Esophagus mucosa (tissue), 1 donor: ENCODE results near the gene HCAR1. TPM values are rescaled to one million over a fixed set of nuclear protein-coding genes. Genes with fewer than 3 reads are reported as not detected.
A peak's percentile ranks its signal among the peaks of the same experiment; 100 is the strongest.
"Not testable (repeated sequence)": the region's sequence is repeated elsewhere in the genome, so short reads cannot be mapped to it uniquely, and the experiment has no call there.

Experiments used
- ATAC-seq: fragments of 200-7000 bp; cut with Tn5 transposase; one replicate; pipeline ENCODE4 v1.9.1; 2020
- total RNA-seq: library from RNA; stranded (reverse); gene quantifications from one replicate; pipeline ENCODE4 v1.2.4, GENCODE V29; 2023
- donor health status: DM: yes; HTN: yes; CAD: no.

The HCAR1 gene
- total RNA-seq, 1 donor from 2014 or later, result 0.08 TPM

DNA sequence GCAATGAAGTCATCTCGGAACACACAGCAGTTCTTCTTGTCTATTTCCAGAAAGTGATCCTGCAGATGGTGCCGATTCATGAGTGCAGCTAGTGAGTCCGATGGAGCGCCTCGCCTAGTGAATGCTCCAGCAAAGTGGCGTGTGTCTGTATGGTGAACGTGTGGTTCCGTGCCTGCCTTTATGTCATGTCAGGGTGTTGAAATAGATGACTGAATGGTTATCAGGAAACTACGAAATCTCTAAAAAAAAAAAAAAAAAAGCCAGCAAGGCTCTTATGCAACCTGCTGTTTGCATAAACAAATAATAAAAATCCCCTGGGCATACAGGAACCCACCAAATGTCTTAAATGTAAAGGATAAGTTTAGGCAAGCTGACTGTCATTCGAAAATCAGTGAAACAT lies 14.0 kb downstream of the HCAR1 start, which contains the start of gene HCAR3:
HCAR3 (minus strand) TSS at position 154 of the 400 bp plus-strand sequence; CDS start at position 80, 74 bp downstream.
- ATAC-seq, result peak; percentile 55

GRCh38 chr12:122715211-122715610 lies 15.4 kb downstream of the HCAR1 start:
- ATAC-seq, result not testable (repeated sequence)

- peak; percentile 73 for ATAC-seq
These were observed 17.0 kb downstream of the HCAR1 start for GRCh38 chr12:122713491-122714188.

GRCh38 chr12:122711266-122711665 lies 19.4 kb downstream of the HCAR1 start:
- ATAC-seq, result not testable (repeated sequence)

- not testable (repeated sequence) for ATAC-seq
These were observed 20.3 kb downstream of the HCAR1 start for GRCh38 chr12:122710341-122710740.

DNA sequence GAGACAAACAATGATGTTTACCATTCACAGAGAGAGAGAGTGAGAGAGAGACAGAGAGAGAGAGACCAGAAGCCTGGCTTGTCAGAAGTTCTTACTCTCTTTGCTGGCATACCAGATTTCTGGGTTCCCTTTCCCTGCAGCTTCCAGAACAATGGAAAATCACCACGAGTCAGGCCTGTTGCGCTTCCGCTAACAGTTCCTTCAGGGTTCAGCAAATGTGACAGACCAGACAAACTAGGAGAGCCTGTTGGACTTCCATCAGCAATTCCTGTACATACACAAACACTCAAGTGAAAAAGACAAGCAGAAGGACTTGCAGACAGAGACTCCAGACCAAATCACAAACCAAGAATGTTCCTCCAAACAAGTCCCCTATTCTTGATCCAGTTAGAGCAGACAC lies 21.4 kb downstream of the HCAR1 start:
- ATAC-seq, result peak; percentile 72

DNA sequence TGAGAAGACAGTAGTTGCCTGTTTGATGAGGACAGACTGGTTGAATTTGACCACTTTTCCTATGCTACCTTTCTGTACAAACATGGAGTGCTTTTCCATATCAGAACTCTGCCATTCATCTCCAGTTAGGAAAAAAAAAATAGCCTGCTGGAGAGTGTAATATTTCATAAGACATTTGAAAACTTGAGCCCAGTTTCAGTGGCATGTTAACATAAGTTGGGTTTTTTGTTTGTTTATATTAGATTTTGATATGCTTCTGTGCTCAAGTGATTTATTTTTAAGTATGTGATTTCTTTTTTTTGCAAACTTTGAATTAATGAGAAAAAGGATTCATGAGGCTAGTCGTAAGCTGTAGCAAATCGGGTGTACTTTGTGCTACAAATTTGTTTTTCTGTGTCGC lies 26.8 kb downstream of the HCAR1 start:
- ATAC-seq, result not testable (repeated sequence)

DNA sequence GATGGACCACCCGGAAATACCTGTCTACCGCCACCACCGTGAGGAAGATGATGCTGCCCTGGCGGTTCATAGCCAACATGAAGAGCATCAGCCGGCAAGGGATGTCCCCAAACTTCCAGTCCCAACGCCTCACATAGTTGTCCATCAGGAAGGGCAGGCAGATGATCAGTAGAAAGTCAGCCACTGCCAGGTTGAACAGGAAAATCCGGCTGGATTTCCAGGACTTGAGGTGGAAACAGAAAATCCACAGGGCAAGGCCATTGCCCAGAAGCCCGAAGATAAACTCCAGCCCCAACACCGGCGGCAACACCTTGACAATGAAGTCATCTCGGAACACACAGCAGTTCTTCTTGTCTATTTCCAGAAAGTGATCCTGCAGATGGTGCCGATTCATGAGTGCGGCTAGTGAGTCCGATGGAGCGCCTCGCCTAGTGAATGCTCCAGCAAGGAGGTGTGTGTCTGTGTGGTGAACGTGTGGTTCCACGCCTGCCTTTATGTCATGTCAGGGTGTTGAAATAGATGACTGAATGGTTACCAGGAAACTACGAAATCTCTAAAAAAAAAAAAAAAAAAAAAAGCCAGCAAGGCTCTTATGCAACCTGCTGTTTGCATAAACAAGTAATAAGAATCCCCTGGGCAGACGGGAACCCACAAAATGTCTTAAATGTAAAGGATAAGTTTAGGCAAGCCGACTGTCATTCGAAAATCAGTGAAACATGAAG lies 27.6 kb downstream of the HCAR1 start, which contains the start of gene HCAR2:
HCAR2 (minus strand) TSS at position 468 of the 722 bp plus-strand sequence; CDS start at position 394, 74 bp downstream.
- ATAC-seq, result peak; percentile 84

- ATAC-seq, result not testable (repeated sequence)
These were observed 29.2 kb downstream of the HCAR1 start for GRCh38 chr12:122701481-122701880.

DNA sequence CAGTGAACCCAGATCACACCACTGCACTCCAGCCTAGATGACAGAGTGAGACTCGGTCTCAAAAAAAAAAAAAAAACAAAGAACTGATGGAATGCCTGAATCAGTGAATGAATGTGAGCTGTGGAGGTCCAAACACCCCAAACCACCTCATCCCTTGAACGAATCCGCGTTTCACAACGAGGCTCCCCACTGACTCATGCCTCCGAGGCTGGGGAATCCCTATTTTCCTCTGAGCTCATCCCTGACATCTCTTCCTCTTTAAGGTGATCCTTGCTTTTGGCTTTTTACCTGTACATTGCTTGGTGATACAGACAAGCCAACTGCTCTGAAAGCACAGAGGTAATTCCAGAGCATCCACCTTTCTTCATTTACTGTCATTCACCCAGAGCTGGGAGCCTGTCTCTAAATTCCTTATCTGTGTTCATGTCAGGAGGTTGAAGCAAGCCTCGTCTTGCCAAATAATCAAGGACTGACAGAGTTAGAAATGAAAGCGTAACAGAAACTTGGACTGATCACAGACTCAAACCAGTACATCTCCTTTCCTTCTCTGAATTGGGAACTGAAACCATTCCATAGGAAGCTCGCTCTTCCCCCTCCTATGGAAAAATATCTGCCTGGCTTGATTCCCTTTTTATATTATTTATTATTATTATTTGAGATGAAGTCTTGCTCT lies 30.5 kb downstream of the HCAR1 start:
- ATAC-seq, result peak; percentile 72

DNA sequence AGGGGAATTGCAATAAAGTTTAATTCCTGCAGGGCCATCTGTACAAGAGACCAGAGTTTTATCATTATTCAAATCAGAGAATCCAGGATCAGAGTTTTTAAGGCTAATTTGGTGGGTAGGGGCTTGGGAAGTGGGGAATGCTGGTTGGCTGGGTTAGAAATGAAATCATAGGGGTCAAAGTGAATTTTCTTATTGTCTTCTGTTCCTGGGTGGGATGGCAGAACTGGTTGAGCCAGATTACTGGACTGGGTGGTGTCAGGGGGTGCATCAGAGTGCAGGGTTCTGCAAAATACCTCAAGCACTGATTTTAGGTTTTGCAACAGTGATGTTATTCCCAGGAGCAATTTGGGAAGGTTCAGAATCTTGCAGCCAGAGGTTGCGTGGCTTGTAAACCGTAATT lies 33.7 kb downstream of the HCAR1 start:
- ATAC-seq, result not testable (repeated sequence)

DNA sequence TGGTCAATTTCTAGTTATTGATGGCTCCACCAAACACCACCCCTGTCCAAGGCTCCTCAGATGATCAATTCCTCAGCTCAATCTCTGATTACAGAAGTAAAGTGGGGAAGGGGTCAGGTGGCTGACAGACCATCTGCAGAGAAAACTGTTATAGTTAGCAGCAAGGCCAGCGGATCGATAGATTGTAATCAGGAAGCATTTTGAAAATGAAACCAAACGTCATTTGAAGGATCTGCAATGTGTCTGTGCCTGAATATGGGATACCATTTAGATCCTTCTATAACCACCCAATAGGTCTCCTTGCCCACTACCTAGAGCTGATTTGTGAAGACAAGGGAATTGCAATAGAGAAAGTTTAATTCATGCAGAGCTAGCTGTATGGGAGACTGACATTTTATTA lies 39.1 kb downstream of the HCAR1 start:
- no peak for ATAC-seq

GRCh38 chr12:122688291-122688690 lies 42.4 kb downstream of the HCAR1 start:
- no peak for ATAC-seq

DNA sequence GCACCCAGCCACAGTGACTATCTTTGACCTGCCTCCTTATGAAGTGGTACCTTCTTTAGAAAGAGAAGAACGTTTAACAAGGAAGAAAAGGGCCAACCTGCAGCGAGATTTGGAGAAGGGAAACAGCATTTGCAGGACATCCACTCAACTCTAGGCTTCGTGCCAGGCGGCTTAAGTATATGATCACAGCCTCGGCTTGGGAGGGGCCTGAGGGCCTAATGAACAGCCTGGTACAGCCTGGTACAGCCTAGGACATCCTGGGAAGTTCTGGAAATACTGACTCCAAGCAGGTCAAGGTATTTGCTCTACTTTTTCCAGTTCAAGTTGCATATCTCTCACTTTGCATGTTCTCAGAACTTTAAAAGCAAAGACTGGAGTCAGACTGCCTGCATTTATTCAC lies 43.6 kb downstream of the HCAR1 start:
- peak; percentile 70 for ATAC-seq

- ATAC-seq, result no peak
These were observed 44.1 kb downstream of the HCAR1 start for GRCh38 chr12:122686538-122686937.

DNA sequence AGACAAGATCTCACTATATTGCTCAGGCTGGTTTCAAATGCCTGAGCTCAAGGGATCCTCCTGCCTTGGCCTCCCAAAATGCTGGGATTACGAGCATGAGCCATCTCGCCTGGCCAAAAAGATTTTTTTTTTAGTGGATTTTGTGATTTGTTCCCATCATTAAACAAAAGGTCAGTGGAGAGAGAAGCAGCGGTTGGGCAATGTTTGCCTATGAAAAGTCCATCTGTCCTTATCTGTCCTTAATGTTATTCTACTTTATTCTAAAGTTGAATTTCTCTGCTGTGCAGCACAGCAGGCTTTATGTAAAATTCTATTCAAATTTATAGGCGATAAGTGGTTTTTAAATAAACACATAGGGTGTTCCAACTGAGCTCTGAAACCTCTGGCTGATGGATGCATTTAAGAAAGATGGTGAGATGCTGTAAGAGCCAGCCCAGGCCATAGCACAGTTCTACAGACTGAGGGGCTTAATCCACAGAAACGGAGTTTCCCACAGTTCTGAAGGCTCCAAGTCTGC lies 46.3 kb downstream of the HCAR1 start:
- ATAC-seq, result no peak

DNA sequence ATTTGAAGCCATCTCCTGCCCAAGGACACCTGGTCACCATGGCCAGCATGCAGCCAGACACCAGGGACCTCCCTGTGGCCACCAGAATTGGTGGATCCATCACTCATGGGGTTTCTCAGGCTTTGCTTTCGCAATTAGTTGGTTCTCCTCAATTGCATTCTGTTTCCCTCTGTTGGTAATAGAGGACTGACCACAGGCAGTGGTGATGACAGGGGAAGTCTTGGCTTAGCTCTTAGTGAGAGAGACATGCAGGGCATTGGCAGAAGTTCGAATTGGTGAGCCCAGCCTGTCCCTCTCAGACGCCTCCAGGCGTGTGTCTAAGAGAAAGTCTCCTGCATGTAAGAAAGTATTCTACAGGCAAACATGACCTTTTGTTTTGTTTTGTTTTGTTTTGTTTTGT lies 48.8 kb downstream of the HCAR1 start:
- ATAC-seq, result peak; percentile 39

DNA sequence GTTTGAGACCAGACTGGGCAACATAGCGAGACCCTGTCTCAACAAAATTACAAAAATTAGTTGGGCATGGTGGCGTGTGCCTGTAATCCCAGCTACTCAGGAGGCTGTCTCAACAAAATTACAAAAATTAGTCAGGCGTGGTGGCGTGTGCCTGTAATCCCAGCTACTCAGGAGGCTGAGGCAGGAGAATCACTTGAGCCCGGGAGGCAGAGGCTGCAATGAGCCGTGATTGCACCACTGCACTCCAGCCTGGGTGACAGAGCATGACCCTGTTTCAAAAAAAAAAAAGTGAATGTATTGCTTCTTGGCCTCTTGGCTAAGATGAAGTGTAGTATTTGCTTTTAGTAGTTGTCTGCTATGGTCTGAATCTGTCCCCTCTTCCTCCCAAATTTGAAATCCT lies 49.7 kb downstream of the HCAR1 start:
- ATAC-seq, result not testable (repeated sequence)

DNA sequence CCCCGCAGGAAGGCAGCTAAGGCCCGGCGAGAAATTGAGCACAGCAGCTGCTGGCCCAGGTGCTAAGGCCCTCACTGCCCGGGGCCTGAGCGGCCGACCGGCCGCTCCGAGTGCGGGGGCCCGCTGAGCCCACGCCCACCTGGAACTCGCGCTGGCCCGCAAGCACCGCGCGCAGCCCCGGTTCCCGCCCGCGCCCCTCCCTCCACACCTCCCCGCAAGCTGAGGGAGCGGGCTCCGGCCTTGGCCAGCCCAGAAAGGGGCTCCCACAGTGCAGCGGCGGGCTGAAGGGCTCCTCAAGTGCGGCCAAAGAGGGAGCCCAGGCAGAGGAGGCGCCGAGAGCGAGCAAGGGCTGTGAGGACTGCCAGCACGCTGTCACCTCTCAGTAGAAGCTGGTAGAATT lies 53.9 kb downstream of the HCAR1 start:
- ATAC-seq, result not testable (repeated sequence)
